Thymus (tissue), 11 donors: Measurements from ENCODE around the gene LBR. TPM values are rescaled to one million over a fixed set of nuclear protein-coding genes. Genes with fewer than 3 reads are reported as not detected.

Experiments
- DNase-seq, 9 donors: peaks; one replicate each; pipeline ENCODE4 v3.0.0-alpha.2; 2013; ENCODE audit warnings: low spot score in 9 of 9, low read depth in 6 of 9, missing footprints in 1 of 9
- H3K27ac ChIP-seq, 2 donors: one replicate each; pipeline ENCODE4 v1.5.1; 2013; ENCODE audit warnings: control low read depth in 1 of 2, low read depth in 1 of 2, low read length in 1 of 2, mild to moderate bottlenecking in 1 of 2, moderate library complexity in 1 of 2
- H3K27me3 ChIP-seq, 2 donors: one replicate each; pipeline ENCODE4 v1.5.1; 2013; ENCODE audit warnings: low read length in 1 of 2; ENCODE audit not compliant: control insufficient read depth in 2 of 2, insufficient read depth in 1 of 2
- H3K36me3 ChIP-seq, 2 donors: one replicate each; pipeline ENCODE4 v1.5.1; 2013; ENCODE audit warnings: low read length in 1 of 2, mild to moderate bottlenecking in 1 of 2, moderate library complexity in 1 of 2; ENCODE audit not compliant: control insufficient read depth in 2 of 2, insufficient read depth in 2 of 2
- H3K4me1 ChIP-seq, 2 donors: one replicate each; pipeline ENCODE4 v1.5.1; 2013; ENCODE audit warnings: low read length in 2 of 2; ENCODE audit not compliant: control insufficient read depth in 2 of 2, insufficient read depth in 2 of 2
- H3K4me3 ChIP-seq, 2 donors: one replicate each; pipeline ENCODE4 v1.5.1; 2013; ENCODE audit warnings: low read length in 2 of 2, control low read depth in 1 of 2, mild to moderate bottlenecking in 1 of 2
- H3K9me3 ChIP-seq, 2 donors: one replicate each; pipeline ENCODE4 v1.5.1; 2013; ENCODE audit warnings: low read length in 1 of 2, mild to moderate bottlenecking in 1 of 2; ENCODE audit not compliant: control insufficient read depth in 2 of 2, insufficient read depth in 1 of 2
- WGBS: extraction: QIAGEN DNeasy Blood & Tissue Kit; methylation state at CpG from one replicate; pipeline ENCODE4 v1.1.7; 2013; 5-methylcytosine and 5-hydroxymethylcytosine counted together
- polyA plus RNA-seq: library from polyadenylated mRNA; stranded (reverse); fragments of 200-250 nt; gene quantifications from one replicate; pipeline ENCODE4 v1.2.3, GENCODE V29; 2013
- total RNA-seq: library from RNA; stranded (reverse); fragments of 120-200 nt; gene quantifications from one replicate; pipeline ENCODE4 v1.2.4, GENCODE V29; 2013
- donor health status: healthy.

The LBR gene
- total and polyA plus RNA-seq, 2 donors: 71.1 to 115 TPM

GRCh38 chr1:225466848-225467192, 39.0 kb upstream of the LBR start:
- WGBS: 96% methylated on average over 4 of the region's 4 CpGs
- H3K27ac ChIP-seq: peak overlapping the region; percentile 98 to 100
- no peak for DNase-seq
- H3K4me3 ChIP-seq: peak overlapping the region; percentile 55 to 70
- H3K36me3 ChIP-seq: no peaks in the 10 kb centered on the region
- H3K9me3 ChIP-seq: no peaks in the 10 kb centered on the region
- H3K27me3 ChIP-seq: no peaks in the 10 kb centered on the region
- peaks cover 14 to 85% of the 10 kb centered on the region in 2 donors for H3K4me1 ChIP-seq

GRCh38 chr1:225465793-225466517, 38.1 kb upstream of the LBR start:
- Histone ChIP-seq H3K4me1 (peaks cover 18 to 85% of the 10 kb centered on the region in 2 donors), H3K27me3 (no peaks in the 10 kb centered on the region), H3K36me3 (no peaks in the 10 kb centered on the region), H3K4me3 (no peak overlapping the region), H3K9me3 (no peaks in the 10 kb centered on the region), H3K27ac (peak overlapping the region in 1 of 2 donors; percentile 39)
- WGBS: 93% methylated on average over 26 of the region's 26 CpGs
- DNase-seq: no peak

DNA sequence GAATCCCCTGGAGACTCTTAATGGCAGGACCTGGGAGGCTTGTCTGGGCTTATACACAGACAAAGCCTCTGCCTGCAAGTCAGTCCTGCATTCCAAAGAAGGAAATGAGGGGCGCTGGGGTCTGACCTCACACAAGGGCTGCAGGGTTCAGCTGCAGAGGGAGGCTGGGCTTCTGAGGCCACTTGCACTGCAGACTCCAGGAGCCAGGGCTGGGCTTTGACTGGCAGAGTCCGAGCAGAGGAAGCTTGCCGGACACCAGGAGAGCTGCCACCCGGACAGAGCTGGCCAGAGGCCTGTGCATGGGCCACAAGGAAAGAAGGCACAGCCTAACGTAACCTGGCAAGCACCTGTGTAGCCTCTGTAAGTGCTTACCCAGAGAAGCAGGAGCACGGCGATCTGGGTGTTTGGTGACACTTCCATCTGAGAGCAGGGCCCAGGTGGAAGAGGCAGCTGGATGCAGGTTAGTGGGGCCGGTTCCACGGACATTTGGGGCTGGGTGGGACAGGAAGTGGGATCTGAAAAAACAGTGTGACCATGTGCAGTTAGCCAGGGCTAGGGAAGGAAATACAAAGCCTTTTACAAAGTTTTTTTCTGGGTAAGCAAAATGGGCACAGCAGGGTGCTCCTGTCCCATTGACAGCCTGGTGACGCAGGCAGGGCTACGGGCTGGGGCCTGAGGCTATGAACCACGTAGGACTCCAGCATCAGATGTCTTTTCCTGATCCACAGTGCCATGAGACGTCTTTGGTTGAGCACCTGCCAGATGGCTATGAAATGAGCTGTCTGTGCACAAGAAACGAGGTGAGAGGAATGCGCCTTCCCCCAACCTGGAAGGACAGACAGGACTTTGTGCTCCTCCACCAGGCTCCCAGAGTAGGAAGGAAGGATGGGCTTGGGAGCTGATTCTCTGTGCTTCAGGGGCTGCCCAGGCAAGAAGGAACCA, 37.3 kb upstream of the LBR start:
- Histone ChIP-seq H3K9me3 (no peaks in the 10 kb centered on the region), H3K27ac (peak overlapping the region in 1 of 2 donors; percentile 39)
- WGBS: 82% methylated on average over 15 of the region's 15 CpGs

DNA sequence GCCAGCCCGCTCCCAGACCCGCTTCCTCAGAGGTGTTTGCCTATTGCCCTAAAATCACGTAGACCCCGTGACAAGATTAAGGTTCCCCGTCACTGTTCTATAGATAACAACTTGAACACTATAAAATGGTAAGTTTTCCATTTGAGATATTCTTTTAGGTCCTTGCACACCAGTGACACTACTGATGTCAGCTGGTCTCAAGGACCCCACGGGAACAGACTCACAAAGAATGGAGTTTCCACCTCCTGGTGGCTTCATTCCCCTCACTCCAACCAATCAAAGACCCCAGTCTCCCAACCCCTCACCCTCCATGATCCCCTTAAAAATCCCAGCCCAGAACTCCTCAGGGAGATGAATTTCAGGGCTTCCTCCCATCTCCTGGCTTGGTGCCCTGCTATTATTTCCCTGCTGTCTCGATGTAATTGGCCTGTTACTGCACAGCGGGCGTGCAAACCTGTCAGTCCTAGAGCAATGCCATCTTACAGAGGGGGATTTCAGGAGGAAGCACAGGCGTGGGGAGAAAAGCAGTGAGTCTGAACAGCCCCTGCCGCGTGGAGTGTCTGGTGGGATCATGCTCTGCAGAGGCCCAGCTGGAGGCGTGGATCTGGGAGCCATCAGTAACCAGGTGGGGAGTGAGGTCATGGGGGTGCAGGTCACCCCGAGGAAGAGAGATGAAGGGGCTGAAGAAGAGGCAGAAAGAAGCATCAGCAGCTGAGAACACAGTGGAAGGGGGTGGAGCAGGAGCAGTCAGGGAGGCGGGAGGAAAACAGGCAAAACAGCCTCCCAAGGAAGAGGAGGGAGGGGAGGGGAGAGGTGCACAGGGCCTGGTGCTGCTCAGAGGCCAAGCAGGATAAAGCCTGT, 35.1 kb upstream of the LBR start:
- no peak for DNase-seq
- no peaks in the 10 kb centered on the region for H3K27me3 ChIP-seq
- H3K27ac ChIP-seq: no peak overlapping the region
- peaks cover 27 to 80% of the 10 kb centered on the region in 2 donors for H3K4me1 ChIP-seq
- H3K36me3 ChIP-seq: no peaks in the 10 kb centered on the region
- 85% methylated on average over 15 of the region's 15 CpGs for WGBS
- H3K4me3 ChIP-seq: no peak overlapping the region
- H3K9me3 ChIP-seq: no peaks in the 10 kb centered on the region

More for the DNA sequence above, 37.3 kb upstream of the LBR start:
- Histone ChIP-seq H3K4me1 (peaks cover 25 to 86% of the 10 kb centered on the region in 2 donors), H3K4me3 (no peak overlapping the region), H3K27me3 (no peaks in the 10 kb centered on the region), H3K36me3 (no peaks in the 10 kb centered on the region)
- peak in 1 of 9 donors; percentile 47 for DNase-seq

DNA sequence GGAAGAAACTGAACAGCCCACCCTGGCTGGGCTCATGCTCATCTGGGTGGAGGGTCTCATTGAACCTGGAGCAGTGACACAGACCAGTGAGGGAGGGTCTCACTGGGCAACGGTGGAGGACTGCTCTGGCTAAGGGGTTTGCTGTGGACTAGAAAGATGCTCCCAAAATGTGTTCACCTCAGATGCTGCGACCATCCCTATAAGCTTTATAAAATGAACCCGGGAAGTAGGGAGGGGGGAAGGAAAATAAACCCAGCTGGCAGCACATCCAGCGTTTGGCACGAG, 34.5 kb upstream of the LBR start:
- Histone ChIP-seq H3K27me3 (no peaks in the 10 kb centered on the region), H3K27ac (no peak overlapping the region), H3K4me3 (no peak overlapping the region), H3K4me1 (peaks cover 27 to 74% of the 10 kb centered on the region in 2 donors), H3K9me3 (no peaks in the 10 kb centered on the region), H3K36me3 (no peaks in the 10 kb centered on the region)
- WGBS: 94% methylated on average over 5 of the region's 5 CpGs
- DNase-seq: no peak

- Histone ChIP-seq H3K27me3 (no peaks in the 10 kb centered on the region), H3K4me1 (peaks cover 24 to 69% of the 10 kb centered on the region in 2 donors), H3K4me3 (no peak overlapping the region), H3K9me3 (no peaks in the 10 kb centered on the region), H3K27ac (peak overlapping the region in 1 of 2 donors; percentile 89), H3K36me3 (no peaks in the 10 kb centered on the region)
- 95% methylated on average over 19 of the region's 19 CpGs for WGBS
- DNase-seq: no peak
Observed at GRCh38 chr1:225461533-225462428, 33.9 kb upstream of the LBR start.

- Histone ChIP-seq H3K4me1 (peaks cover 22 to 61% of the 10 kb centered on the region in 2 donors), H3K27ac (peak overlapping the region; percentile 22 to 89), H3K4me3 (no peak overlapping the region), H3K9me3 (no peaks in the 10 kb centered on the region), H3K36me3 (no peaks in the 10 kb centered on the region), H3K27me3 (no peaks in the 10 kb centered on the region)
- WGBS: 60% methylated on average over 8 of the region's 8 CpGs
- peak in 2 of 9 donors; percentile 45 to 68 for DNase-seq
Observed at GRCh38 chr1:225460737-225461532, 33.1 kb upstream of the LBR start.
